ENCODE data around the gene RIBC1. TPM values are rescaled to one million over a fixed set of nuclear protein-coding genes. Genes with fewer than 3 reads are reported as not detected.

RIBC1 gene
- total RNA-seq, 2 experiments from 2014 or later = 0.79 to 0.88 TPM

GRCh38 chrX:53374222-53374820, 48.4 kb upstream of the RIBC1 start:
- TF ChIP-seq EZH2phosphoT487 (IDR thresholded peaks at IDR 0.05; ENCODE audit: borderline replicate concordance, low read depth, low read length) = no peak
- no peak for TF ChIP-seq CTCF (conservative IDR thresholded peaks at IDR 0.05; ENCODE audit: low read length)
- CTCF ChIA-PET (ENCODE audit: unreplicated experiment) = no interaction called here
- H3K27ac ChIP-seq (ENCODE audit: low read depth, low read length, poor library complexity, severe bottlenecking) = no peak overlapping the region
- H3K79me2 ChIP-seq (ENCODE audit: insufficient read depth, low read depth, low read length) = no peaks in the 10 kb centered on the region
- H3K4me1 ChIP-seq (ENCODE audit: insufficient read depth, low read length, poor library complexity, severe bottlenecking) = no peaks in the 10 kb centered on the region
- no peak overlapping the region for H3K4me3 ChIP-seq (ENCODE audit: low read depth, low read length, poor library complexity, severe bottlenecking)
- no peaks in the 10 kb centered on the region for H4K20me1 ChIP-seq (ENCODE audit: insufficient read depth, low read length)
- POLR2A ChIA-PET = no interaction called here
- intact Hi-C loops (cut with micrococcal nuclease; ENCODE audit: unreplicated experiment) = no loop called here
- peaks cover 20% of the 10 kb centered on the region for H3K36me3 ChIP-seq (ENCODE audit: insufficient read depth, low read length)
- no peak overlapping the region for H3K4me2 ChIP-seq (ENCODE audit: low read length)
- no peaks in the 10 kb centered on the region for H3K9me2 ChIP-seq (ENCODE audit: insufficient read depth, low read length)
- no peak for DNase-seq (ENCODE audit: low spot score)
- no peak overlapping the region for H2AFZ ChIP-seq (ENCODE audit: low read length)
- H3K9me3 ChIP-seq (ENCODE audit: low read length) = no peaks in the 10 kb centered on the region
- no TSS peak for BruUV-seq (replicated peaks)

GRCh38 chrX:53374923-53375322, 47.8 kb upstream of the RIBC1 start:
- TF ChIP-seq EZH2phosphoT487 (IDR thresholded peaks at IDR 0.05; ENCODE audit: borderline replicate concordance, low read depth, low read length) (no peak), CTCF (conservative IDR thresholded peaks at IDR 0.05; ENCODE audit: low read length) (0 out of 2 replicates have a peak, but pooled peaks have one; percentile 22)
- no peaks in the 10 kb centered on the region for H3K9me2 ChIP-seq (ENCODE audit: insufficient read depth, low read length)
- ChIA-PET CTCF (ENCODE audit: unreplicated experiment) (no interaction called here), POLR2A (no interaction called here)
- H3K27ac ChIP-seq (ENCODE audit: low read depth, low read length, poor library complexity, severe bottlenecking) = no peak overlapping the region
- H3K9me3 ChIP-seq (ENCODE audit: low read length) = no peaks in the 10 kb centered on the region
- peaks cover 26% of the 10 kb centered on the region for H3K36me3 ChIP-seq (ENCODE audit: insufficient read depth, low read length)
- no peak overlapping the region for H3K4me3 ChIP-seq (ENCODE audit: low read depth, low read length, poor library complexity, severe bottlenecking)
- BruUV-seq (replicated peaks) = no TSS peak
- intact Hi-C loops (cut with micrococcal nuclease; ENCODE audit: unreplicated experiment) = no loop called here
- H3K4me2 ChIP-seq (ENCODE audit: low read length) = no peak overlapping the region
- no peaks in the 10 kb centered on the region for H3K4me1 ChIP-seq (ENCODE audit: insufficient read depth, low read length, poor library complexity, severe bottlenecking)
- no peak for DNase-seq (ENCODE audit: low spot score)
- H4K20me1 ChIP-seq (ENCODE audit: insufficient read depth, low read length) = no peaks in the 10 kb centered on the region
- no peaks in the 10 kb centered on the region for H3K79me2 ChIP-seq (ENCODE audit: insufficient read depth, low read depth, low read length)
- no peak overlapping the region for H2AFZ ChIP-seq (ENCODE audit: low read length)

GRCh38 chrX:53376888-53377287, 45.8 kb upstream of the RIBC1 start:
- H3K4me3 ChIP-seq (ENCODE audit: low read depth, low read length, poor library complexity, severe bottlenecking) = no peak overlapping the region
- DNase-seq (ENCODE audit: low spot score) = no peak
- H3K9me3 ChIP-seq (ENCODE audit: low read length) = no peaks in the 10 kb centered on the region
- no peaks in the 10 kb centered on the region for H4K20me1 ChIP-seq (ENCODE audit: insufficient read depth, low read length)
- ChIA-PET POLR2A (no interaction called here), CTCF (ENCODE audit: unreplicated experiment) (no interaction called here)
- no peak overlapping the region for H2AFZ ChIP-seq (ENCODE audit: low read length)
- H3K27ac ChIP-seq (ENCODE audit: low read depth, low read length, poor library complexity, severe bottlenecking) = no peak overlapping the region
- intact Hi-C loops (cut with micrococcal nuclease; ENCODE audit: unreplicated experiment) = no loop called here
- TF ChIP-seq EZH2phosphoT487 (IDR thresholded peaks at IDR 0.05; ENCODE audit: borderline replicate concordance, low read depth, low read length) (no peak), CTCF (conservative IDR thresholded peaks at IDR 0.05; ENCODE audit: low read length) (no peak)
- no peaks in the 10 kb centered on the region for H3K9me2 ChIP-seq (ENCODE audit: insufficient read depth, low read length)
- no peak overlapping the region for H3K4me2 ChIP-seq (ENCODE audit: low read length)
- H3K36me3 ChIP-seq (ENCODE audit: insufficient read depth, low read length) = peaks cover 45% of the 10 kb centered on the region
- H3K4me1 ChIP-seq (ENCODE audit: insufficient read depth, low read length, poor library complexity, severe bottlenecking) = no peaks in the 10 kb centered on the region
- no TSS peak for BruUV-seq (replicated peaks)
- H3K79me2 ChIP-seq (ENCODE audit: insufficient read depth, low read depth, low read length) = no peaks in the 10 kb centered on the region
